GOT3 (cell line): ENCODE results near the gene ZBTB5.
"Not testable (repeated sequence)": the region's sequence is repeated elsewhere in the genome, so short reads cannot be mapped to it uniquely, and the experiment has no call there.

ENCODE experiments used
- DNase-seq: peaks from one replicate; lab custom pipeline; 2025; ENCODE audit warnings: mixed read lengths; lab: John Stamatoyannopoulos, UW

The ZBTB5 gene

GRCh38 chr9:37405764-37406380, 59.4 kb downstream of the ZBTB5 start:
- no peak for DNase-seq

- DNase-seq = no peak
These were observed 59.9 kb downstream of the ZBTB5 start for GRCh38 chr9:37405350-37405749.

- no peak for DNase-seq
These were observed 60.7 kb downstream of the ZBTB5 start for GRCh38 chr9:37404590-37404989.

- no peak for DNase-seq
These were observed 65.9 kb downstream of the ZBTB5 start for GRCh38 chr9:37399336-37399735.

DNA sequence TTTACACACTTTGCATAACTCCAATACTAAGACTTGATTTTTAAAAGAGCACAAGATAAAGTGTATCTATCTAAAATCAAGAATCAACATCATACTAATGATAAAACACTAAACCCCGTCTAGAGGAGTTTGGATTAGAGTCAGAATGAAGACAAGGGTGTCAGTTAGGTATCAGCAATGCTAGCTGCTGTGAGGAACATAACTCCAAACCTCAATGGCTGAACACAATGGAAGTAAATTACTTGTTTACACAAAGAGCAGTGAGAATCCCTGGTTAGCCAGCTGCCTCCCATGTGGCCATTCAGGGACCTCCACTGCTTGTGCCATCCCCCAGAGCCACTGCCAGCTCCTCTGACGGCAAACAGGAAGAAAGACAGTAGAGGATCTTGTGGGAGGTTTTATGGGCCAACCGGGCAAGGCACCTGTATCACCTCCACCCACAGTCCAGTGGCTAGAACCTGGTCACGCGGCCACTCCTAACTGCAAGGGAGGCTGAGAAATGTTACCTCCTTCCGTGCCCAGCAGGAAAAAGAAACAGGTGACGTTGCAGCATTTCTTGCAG, 66.7 kb downstream of the ZBTB5 start:
- no peak for DNase-seq

DNA sequence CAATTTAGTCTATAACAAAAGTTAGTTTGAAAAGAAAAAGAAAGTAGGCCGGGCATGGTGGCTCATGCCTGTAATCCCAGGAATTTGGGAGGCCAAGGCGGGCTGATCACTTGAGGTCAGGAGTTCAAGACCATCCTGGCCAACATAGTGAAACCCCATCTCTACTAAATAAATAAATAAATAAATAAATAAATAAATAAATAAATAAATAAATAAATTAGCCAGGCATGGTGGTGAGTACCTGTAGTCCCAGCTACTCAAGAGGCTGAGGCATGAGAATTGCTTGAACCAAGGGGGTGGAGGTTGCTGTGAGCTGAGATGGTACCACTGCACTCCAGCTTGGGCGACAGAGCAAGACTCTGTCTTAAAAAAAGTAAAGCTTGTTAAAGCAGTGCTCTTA, 67.3 kb downstream of the ZBTB5 start:
- not testable (repeated sequence) for DNase-seq

DNA sequence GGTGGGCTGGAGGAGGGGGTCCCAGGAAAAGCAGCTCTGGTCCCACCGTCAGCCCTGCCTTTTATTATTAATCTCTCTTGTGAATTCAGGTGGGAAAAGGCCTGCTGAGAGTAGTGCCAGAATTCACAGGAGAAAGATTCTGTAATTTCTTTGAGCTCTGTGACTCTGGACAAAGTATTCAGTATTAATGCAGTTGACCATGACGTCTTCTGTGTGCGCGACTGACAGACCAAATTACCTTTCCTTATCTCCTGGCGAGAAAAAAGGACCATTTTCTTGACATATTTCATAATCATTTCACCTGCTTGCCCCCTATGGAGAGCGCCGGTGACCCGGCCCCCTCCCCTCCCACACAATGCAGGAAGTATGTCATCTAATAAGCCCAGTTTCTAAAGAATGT, 69.6 kb downstream of the ZBTB5 start:
- DNase-seq = no peak

- no peak for DNase-seq
These were observed 70.0 kb downstream of the ZBTB5 start for GRCh38 chr9:37395229-37395628.

- no peak for DNase-seq
These were observed 73.0 kb downstream of the ZBTB5 start for GRCh38 chr9:37392272-37392671.

DNA sequence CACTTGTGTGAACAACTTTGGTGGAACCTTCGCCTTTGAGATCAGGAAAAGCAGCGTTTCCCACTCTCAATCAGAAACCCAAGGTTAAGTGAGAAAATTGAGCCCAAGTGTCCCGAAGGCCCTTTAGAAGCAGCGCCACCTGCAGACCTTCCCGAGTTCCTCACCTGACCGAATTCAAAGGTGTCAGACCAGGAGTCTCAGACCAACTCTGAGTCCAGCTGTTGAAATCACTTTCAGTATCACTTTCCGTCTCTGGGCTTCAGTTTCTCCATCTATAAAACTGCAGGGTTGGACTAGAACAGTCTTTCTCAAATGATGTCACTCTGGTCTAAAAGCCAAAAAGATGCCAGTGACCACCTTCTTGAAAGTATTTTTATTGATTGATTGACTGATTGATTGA, 74.5 kb downstream of the ZBTB5 start:
- no peak for DNase-seq
